HG02852 (cell line): Measurements from ENCODE around the gene PUSL1.

Experiments used
- ATAC-seq: cut with Tn5 transposase; IDR thresholded peaks from one replicate; pipeline ENCODE4 v1.9.1; 2021; ENCODE audit warnings: mild to moderate bottlenecking, moderate library complexity; ENCODE audit not compliant: unreplicated experiment

The PUSL1 gene

DNA sequence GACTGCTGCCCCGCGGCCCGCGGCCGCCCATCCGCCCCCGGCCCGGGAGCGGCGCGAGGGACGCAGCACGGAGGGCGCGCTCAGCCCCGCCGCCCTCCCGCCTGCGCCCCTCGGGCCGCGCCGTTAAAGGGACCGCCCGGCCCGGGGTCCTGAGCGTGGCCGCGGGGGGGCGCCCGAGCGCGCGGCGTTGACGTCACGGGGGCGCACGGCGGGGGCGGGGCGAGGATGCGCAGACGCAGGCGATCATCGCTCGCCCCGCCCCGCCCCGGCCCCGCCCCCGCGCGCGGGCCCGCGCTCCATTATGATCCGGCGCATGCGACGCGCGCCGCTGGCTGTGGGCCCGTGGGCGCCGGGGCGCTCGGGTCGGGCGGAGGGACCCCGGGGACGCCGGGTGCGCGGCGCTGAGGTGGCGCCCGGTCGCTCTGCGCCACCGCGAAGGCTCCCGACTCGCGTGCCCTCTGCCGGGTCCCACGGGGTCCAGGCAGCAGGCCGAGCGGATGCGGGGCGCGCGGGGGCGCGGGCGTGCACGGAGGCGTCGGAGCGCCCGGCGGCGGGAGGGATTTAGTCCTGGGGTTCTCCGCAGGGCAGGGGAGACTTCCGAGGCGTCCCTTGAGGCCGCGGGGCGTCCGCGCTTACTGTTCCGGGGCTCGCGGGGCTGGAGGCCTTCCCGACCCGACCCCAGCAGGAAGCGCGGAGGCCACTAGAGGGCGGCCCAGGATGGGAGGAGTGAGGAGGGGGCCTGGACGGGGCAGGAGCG is 41.0 kb downstream of the PUSL1 start, which contains the start of gene DVL1:
Gene DVL1, minus strand, starts transcription at position 163 of the 757 bp plus-strand sequence. CDS start 353 bp downstream, outside the sequence.
- peak; percentile 50 for ATAC-seq

DNA sequence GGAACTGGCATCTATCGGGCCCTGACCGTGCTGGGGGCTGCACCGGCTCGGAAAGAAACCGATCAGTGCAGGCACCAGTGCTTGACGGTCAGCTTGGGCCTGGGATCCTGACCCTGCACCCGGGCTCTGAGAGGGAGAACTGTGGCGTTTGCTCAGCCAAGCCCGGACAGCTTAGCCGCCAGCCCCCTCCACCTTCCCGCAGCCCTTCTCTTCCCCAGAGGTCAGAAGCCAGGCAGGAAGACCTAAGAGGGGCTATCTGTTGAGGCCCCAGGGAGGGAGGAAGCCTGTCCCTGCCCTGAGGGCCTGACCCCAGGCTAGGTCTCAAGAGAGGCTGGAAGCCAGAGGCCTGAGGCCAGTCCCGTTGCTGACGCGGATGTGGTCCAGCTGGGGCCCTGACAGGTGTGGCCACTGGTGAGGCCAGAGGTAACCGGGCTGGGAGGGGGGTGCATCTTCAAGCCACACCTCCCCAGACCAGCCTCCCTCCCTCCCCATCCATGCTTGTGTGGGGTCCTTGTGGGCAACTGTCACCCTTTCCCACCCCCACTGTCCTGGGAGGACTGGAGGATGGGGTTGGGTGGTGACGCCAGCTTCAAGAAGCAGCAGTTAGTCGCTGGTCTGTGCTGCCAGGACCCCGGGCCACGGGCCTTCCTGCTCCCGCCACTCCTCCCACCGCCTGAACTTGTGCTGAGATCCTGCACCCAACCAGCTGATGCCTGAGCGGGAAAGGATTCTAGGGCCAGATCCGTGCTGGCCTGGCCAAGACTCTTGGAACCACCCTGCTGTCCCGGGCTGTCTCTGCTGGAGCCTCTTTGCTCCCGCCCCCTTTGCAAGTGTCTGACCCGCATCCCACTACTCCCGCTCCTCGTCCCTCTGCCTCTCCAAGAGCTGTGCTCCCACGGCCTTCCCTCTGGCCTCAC is 43.4 kb downstream of the PUSL1 start:
- ATAC-seq, result no peak

DNA sequence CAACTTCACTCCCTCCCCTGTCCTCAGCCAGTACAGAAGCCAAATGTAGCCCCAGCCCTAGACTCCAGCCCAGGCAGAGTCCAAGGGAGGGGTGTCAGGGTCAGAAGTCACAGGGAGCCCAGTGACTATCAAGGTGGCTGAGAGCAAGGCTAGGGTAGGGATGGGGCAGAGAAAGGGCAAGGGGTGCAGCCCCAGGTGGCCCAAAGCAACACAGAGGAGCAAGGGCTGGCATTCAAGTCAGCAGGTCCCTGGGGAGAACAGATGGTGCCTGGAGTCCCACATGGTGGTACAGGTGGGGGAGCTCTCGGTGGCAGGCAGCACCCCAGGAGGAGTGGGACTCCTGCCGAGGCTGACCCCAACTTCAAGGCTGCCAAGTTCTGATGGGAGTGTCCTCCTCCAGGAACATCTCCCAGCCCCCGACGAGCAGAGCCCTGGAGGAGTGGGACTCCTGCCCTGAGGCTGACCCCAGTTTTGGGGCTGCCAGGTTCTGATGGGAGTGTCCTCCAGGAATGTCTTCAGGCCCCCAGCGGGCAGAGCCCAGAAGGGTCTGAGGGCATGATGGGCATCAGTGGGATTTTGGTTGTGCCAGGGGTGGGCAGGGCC is 44.5 kb downstream of the PUSL1 start:
- ATAC-seq, result no peak

DNA sequence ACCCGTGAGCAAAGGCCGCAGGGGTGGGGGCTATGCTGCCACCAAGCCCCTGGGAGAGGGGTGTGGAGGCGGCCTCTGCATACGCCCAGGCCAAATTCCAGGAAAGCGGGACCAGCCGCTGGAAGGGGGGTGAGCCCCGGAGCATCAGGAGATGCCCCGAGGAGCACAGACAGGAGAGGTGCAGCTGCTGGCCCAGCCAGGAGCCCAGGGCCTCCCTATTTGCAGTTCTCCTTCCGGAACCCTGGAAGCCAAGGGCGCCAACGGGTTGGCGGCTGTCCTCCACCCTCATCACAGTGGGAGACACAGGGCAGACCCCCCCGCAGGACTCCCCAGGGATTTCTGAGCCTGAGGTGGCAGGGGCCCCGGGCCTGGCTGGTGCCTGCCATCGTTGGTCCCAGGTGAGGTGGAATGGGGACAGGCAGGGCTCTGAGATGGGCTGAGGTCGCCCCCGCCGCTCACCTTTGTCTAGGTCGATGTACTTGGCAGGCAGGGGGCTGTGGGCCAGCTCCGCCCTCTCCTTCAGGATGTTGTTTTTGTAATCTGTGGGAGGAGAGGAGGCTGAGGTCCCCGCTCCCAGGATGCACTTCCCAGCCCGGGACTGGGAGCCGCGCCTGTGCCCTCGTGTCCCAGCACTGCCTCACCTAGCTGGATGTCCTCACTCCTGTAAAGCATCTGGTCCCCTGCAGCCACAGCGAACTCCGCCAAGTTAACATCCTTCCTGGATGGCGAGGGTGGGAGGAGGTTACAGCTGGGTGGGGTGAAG is 45.2 kb downstream of the PUSL1 start:
- no peak for ATAC-seq

DNA sequence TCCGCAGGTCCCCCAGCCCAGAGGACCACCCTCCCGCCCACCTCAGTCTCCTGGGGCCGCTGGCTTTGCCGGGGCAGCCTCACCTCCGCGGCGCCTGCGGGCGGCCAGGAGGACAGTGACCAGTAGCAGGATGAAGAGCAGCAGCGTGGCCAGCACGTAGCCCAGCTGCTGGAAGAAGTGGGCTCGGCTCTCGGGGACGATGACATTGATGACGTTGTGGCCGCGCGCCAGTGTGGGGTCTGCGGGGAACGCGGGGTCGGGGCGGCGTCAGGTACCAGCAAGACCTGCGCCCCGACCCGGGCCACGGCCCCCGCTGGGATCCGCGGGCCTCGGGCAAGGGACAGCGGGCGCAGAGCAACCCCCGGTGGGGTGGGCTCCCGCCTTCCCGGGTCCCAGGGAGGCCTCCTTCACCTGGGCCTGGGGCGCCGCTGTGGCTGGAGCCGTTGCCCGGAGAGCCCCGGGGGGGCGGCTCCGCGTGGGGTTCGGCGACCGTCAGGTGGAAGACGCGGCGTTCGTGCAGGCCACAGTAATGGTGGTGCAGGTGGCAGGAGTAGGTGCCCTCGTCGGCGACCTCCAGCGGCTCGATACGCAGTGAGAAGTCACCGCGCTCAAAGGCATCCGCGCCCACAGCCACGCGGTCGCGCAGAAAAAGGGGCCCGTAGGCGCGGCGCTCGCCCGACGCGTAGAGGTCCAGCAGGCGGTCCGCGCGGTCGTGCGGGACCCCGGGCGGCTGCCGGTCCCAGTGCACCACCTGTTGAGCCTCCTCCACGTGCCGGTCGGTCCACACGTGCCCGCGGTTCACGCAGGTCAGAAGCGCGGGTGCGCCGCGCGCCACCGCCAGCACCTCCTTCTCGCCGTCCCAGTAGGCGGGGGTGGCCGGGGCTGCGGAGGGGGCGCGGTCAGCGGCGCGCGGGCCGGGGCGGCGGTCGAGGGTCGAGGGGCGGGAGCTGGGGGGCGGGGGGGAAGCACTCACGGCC is 46.2 kb downstream of the PUSL1 start:
- no peak for ATAC-seq

DNA sequence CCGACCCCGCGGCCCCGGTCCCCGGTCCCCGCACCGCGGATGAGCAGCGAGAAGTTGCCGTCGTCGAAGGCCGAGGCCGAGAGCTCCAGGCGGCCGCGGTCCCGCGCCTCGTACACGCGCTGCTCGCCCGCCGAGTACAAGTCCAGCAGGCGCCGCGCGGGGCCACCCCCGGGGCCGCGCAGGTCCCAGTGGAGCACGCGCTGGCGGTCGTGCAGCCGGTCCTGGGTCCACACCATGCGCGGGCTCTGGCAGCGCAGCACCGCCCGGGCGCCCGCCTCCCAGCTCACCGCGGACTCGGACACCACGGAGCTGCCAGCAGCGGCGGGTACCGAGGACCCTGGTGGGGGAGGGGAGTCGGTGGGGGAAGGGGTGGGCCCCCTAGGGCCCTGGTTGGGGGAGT is 47.0 kb downstream of the PUSL1 start:
- ATAC-seq, result no peak

DNA sequence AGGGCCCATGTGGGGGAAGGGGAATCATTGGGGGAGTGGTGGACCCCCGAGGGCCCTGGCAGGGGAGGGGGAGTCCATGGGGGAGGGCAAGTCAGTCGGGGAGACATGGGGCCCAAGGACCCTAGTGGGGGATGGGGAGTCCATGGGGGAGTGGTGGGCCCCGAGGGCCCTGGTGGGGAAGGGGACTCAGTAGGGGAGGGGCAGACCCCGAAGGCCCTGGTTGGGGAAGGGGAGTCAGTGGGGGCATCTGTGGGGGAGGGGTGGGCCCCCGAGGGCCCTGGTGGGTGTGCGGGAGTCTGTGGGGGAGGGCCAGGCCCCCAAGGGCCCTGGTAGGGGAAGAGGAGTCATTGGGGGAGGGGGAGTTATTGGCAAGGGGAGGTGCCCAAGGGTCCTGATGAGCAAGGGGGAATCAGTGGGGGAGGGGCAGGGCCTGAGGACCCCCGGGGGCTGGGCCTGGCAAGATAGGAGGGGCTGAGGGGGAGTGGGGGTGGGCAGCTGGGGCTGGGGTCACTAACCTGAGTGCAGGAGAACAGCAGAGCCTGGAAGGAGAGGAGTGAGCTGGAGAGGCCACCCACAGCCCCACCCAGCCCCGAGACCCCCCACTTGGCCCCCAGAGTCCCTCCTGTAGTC is 47.9 kb downstream of the PUSL1 start:
- ATAC-seq, result no peak

DNA sequence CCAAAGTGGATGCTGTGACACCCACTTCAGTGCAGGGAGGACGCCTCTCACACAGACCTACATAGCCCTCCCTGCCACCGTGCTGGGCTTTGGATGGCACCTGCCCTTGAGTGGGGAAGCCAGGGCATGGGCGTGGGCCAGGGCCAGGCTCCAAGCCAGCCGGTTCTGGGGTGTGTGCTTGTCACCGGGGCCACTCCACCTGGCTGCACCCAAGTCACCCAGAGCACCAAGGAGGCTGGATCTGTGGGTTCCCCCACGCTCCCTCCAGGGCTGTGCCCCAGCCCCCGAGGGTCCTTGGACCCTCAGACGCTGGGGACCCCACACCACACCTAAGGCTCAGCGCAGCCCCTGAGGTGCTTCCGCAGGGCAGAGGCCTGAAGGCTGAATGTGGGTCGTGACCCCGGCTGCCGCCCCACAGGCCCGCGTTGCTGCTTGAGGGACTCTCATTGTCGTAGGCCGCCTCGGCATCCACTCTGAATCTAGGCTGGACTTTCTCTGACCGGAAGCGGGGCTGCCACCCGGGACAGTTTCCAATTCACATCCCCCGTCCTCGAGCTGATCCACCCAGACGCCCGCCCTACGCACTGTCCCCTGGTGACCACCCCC is 48.5 kb downstream of the PUSL1 start:
- no peak for ATAC-seq

DNA sequence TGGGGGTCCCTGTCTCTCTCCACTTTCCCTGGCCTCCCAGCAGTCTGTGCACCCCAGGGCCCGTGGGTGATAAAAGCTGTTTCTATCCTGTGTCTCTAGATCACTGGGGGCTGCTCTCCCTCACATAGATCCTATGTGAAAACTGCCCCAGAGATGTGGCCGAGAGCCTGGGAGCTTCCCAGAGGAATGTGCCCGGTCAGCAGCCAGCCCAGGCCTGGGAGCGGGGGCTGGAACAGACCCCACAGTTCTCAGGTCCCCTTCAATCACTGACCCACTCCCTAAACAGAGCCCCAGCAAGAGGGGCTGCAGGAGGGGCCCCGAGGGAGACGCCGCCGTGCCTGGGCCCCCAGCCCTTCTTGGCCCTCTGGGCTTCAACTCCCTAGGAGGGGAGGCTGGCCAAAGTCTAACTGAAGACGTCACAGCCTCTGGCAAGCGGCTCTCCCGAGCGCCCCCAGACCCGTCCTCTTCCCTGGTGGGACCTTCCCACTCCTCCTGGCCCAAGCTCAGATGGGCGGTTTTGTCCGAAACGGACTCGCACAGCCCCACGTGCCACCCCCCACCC is 49.6 kb downstream of the PUSL1 start:
- no peak for ATAC-seq

DNA sequence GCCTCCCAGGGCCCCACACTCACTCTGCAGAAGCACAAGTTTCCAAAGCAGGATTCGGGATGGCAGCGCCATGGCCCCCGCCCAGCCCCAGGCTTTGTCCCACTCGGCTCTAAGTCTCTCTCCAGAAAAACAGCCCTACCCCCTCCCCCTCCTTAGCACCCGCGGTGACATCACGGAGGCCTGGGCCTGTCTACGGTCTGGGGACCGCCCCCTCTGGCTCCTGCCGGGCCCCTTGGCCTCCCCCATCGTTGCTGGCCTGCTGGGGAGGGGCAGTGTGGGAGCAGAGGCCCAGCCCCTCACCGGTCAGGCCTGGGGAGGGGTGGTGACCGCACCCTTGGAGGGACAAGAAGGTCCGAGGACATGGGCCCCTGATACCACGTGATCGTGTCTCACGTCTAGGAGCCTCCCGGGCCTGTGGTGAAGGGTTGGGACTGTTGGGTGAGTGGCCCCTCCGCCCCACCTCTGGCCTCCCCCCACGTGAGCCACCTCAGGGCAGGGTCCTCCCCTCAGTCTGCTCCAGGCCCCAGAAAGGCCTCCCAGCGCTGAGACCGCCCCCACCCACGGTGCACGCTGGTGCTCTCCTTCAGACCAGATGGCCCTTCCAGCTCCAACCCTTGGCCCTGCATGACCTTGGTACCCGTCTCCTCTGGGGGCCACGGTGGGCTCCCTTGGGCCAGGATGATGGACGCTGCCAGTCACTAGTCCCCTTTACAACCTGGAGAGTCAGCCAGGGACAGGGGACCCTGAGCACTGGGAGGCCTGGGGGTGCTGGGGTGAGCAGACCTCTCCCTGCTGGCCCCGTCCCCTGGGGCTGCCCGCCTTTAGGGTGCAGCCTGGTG is 50.3 kb downstream of the PUSL1 start, which contains the start of gene MXRA8:
Gene MXRA8, minus strand, starts transcription at position 123 of the 839 bp plus-strand sequence. Its CDS starts 51 bp downstream, at position 72.
- no peak for ATAC-seq

DNA sequence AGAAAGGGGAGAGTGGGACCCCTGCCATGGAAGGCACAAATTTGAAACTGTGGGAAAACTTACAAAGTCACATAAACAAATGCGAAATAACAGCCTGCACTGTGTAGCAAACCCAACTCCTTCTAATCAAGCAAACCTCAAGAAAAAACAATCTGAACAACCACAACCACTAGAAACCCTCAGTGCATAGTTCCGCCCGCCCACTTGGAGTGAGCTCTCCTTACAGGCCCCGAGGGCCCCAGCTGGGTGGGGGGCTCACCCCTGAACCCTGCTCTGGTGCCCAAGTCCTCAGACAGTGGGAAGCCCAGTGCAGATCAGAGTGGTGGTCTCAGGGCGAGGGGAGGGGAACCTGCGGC is 50.9 kb downstream of the PUSL1 start:
- no peak for ATAC-seq

DNA sequence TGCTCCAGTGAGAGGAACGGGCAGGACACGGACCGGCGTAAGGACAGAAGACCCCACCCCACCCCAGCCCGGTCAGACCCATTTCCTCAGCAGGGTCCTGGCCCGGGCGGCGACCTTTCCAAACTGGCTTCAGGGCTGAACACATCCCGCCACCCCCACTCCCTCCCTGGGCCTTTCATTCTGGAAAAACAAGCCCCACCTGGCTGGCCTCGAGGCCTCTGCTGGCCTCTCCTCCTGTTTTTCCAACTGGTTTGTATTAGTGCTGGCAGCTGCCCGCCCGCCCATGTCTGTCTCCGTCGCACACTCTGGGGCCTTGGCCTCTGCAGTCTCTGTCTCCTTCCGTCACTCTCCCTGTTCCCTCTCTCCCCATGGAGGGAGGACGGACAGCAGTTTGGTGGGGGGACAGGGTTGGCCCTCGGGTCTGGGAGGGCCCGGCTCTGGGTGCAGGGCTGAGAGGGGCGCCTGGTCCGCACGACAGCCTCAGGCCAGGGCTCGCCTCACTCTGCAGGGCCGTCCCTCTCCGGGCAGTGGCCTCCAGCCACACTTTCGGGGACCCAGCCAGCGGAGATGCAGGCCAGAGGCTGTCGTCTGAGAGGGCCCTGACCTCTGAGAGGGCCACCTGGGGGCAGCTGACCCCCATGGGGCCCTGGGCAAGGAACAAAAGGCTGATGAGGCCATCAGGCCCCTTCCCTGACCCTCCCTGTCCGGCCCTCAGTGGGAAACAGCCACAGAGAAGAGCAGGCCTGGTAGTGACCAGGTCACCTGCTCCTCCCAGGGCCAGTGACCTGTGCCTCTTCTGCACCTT is 51.5 kb downstream of the PUSL1 start:
- ATAC-seq, result no peak

DNA sequence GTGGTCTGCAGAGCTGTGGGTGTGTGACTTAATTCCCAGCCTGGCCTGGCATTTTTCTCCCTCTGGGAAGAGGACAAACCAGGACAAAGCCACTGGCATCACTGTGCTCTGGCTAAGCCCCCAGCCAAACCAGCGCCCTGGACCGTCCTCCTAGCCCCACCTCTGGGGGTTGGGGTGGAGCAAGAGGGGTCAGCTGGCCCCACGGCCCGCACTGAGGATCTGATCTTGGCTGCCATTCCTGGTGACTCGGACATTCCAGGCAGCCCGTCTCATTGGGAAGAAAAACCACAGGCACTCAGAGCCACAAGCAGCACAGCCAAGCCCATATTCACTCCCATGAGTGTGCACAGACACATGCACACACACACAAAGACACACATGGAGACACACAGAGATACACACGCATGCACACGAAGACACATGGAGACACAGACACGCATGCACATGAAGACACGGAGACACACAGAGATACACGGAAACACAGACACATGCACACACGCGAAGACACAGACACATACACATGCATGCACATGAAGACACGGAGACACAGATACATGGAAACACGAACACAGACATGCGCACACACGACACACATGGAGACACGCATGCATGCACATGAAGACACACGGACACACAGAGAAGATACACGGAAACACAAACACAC is 52.2 kb downstream of the PUSL1 start:
- no peak for ATAC-seq
